Activated T-helper 2 cell treated with anti-CD3 and anti-CD28 coated beads, Interferon-gamma antibody, Interleukin-2, Interleukin-4, amounts not matched to agents 10 μg/mL and 5 μg/mL and 100 μg/mL, durations not matched to agents 14 hours and 24 hours and 36 hours (primary cell): ENCODE data around the gene OPCML. TPM values are rescaled to one million over a fixed set of nuclear protein-coding genes. Genes with fewer than 3 reads are reported as not detected.

Experiments used
- DNase-seq: peaks from one replicate; pipeline ENCODE4 v3.0.0; 2021; ENCODE audit warnings: low spot score
- H3K27ac Mint-ChIP-seq: one replicate; pipeline ENCODE4 v1.8.0; 2021; ENCODE audit warnings: mixed read lengths
- H3K27me3 Mint-ChIP-seq: one replicate; pipeline ENCODE4 v1.8.0; 2021; ENCODE audit warnings: low read depth, mixed read lengths
- H3K36me3 Mint-ChIP-seq: one replicate; pipeline ENCODE4 v1.8.0; 2021; ENCODE audit warnings: low read depth, mixed read lengths
- H3K4me1 Mint-ChIP-seq: one replicate; pipeline ENCODE4 v1.8.0; 2021; ENCODE audit warnings: low read depth, mixed read lengths
- H3K4me3 Mint-ChIP-seq: one replicate; pipeline ENCODE4 v1.8.0; 2021; ENCODE audit warnings: low read depth, mild to moderate bottlenecking, moderate library complexity, mixed read lengths
- H3K9me3 Mint-ChIP-seq: one replicate; pipeline ENCODE4 v1.8.0; 2021; ENCODE audit warnings: mixed read lengths
- intact Hi-C: fragments of 100-400 bp; cut with micrococcal nuclease; formaldehyde crosslinking; loops from one replicate; pipeline ENCODE4 v1.15.1; 2023
- total RNA-seq: library from RNA; stranded (reverse); gene quantifications from 2 replicates; pipeline ENCODE4 v1.2.3, GENCODE V29; 2022

Gene OPCML
- total RNA-seq, 1 donor from 2014 or later: not detected

GRCh38 chr11:132999516-132999915 is 532.8 kb downstream of the OPCML start:
- H3K36me3 Mint-ChIP-seq: no peaks in the 10 kb centered on the region
- H3K4me1 Mint-ChIP-seq: no peaks in the 10 kb centered on the region
- DNase-seq: no peak
- peaks cover 7% of the 10 kb centered on the region for H3K9me3 Mint-ChIP-seq
- no peaks in the 10 kb centered on the region for H3K27me3 Mint-ChIP-seq
- intact Hi-C loops: no loop called here
- H3K4me3 Mint-ChIP-seq: no peak overlapping the region
- no peak overlapping the region for H3K27ac Mint-ChIP-seq

GRCh38 chr11:132999031-132999430 is 533.3 kb downstream of the OPCML start:
- intact Hi-C loops: no loop called here
- Mint-ChIP-seq H3K27ac (no peak overlapping the region), H3K4me1 (no peaks in the 10 kb centered on the region)

GRCh38 chr11:132997396-132997795 is 534.9 kb downstream of the OPCML start:
- no peaks in the 10 kb centered on the region for H3K36me3 Mint-ChIP-seq
- DNase-seq: no peak
- H3K27ac Mint-ChIP-seq: no peak overlapping the region
- H3K4me1 Mint-ChIP-seq: no peaks in the 10 kb centered on the region
- H3K9me3 Mint-ChIP-seq: peaks cover 2% of the 10 kb centered on the region
- intact Hi-C loops: no loop called here
- H3K4me3 Mint-ChIP-seq: no peak overlapping the region
- peaks cover 4% of the 10 kb centered on the region for H3K27me3 Mint-ChIP-seq

More at GRCh38 chr11:132999031-132999430, 533.3 kb downstream of the OPCML start:
- no peak for DNase-seq
- Mint-ChIP-seq H3K9me3 (peaks cover 3% of the 10 kb centered on the region), H3K27me3 (no peaks in the 10 kb centered on the region), H3K4me3 (no peak overlapping the region), H3K36me3 (no peaks in the 10 kb centered on the region)

GRCh38 chr11:132994966-132995365 is 537.3 kb downstream of the OPCML start:
- Mint-ChIP-seq H3K36me3 (no peaks in the 10 kb centered on the region), H3K27ac (no peak overlapping the region), H3K4me3 (no peak overlapping the region), H3K27me3 (peaks cover 5% of the 10 kb centered on the region), H3K9me3 (no peaks in the 10 kb centered on the region), H3K4me1 (no peaks in the 10 kb centered on the region)
- intact Hi-C loops: no loop called here
- DNase-seq: no peak

- intact Hi-C loops: no loop called here
- no peaks in the 10 kb centered on the region for H3K36me3 Mint-ChIP-seq
- H3K4me1 Mint-ChIP-seq: no peaks in the 10 kb centered on the region
- DNase-seq: no peak
- H3K9me3 Mint-ChIP-seq: no peaks in the 10 kb centered on the region
- peaks cover 5% of the 10 kb centered on the region for H3K27me3 Mint-ChIP-seq
- H3K27ac Mint-ChIP-seq: no peak overlapping the region
- H3K4me3 Mint-ChIP-seq: no peak overlapping the region
Observed at GRCh38 chr11:132993991-132994502, 538.3 kb downstream of the OPCML start.

- no peak for DNase-seq
- Mint-ChIP-seq H3K27me3 (peaks cover 5% of the 10 kb centered on the region), H3K27ac (no peak overlapping the region), H3K4me3 (no peak overlapping the region), H3K36me3 (no peaks in the 10 kb centered on the region), H3K4me1 (no peaks in the 10 kb centered on the region), H3K9me3 (no peaks in the 10 kb centered on the region)
- intact Hi-C loops: no loop called here
Observed at GRCh38 chr11:132992838-132993631, 539.3 kb downstream of the OPCML start.

- DNase-seq: no peak
- H3K9me3 Mint-ChIP-seq: no peaks in the 10 kb centered on the region
- H3K27ac Mint-ChIP-seq: no peak overlapping the region
- intact Hi-C loops: no loop called here
- peaks cover 3% of the 10 kb centered on the region for H3K27me3 Mint-ChIP-seq
- H3K36me3 Mint-ChIP-seq: no peaks in the 10 kb centered on the region
- H3K4me3 Mint-ChIP-seq: no peak overlapping the region
- no peaks in the 10 kb centered on the region for H3K4me1 Mint-ChIP-seq
Observed at GRCh38 chr11:132988411-132988810, 543.9 kb downstream of the OPCML start.

GRCh38 chr11:132987936-132988335 is 544.4 kb downstream of the OPCML start:
- Mint-ChIP-seq H3K36me3 (no peaks in the 10 kb centered on the region), H3K9me3 (no peaks in the 10 kb centered on the region), H3K27me3 (peaks cover 2% of the 10 kb centered on the region), H3K27ac (no peak overlapping the region), H3K4me3 (no peak overlapping the region), H3K4me1 (no peaks in the 10 kb centered on the region)
- no peak for DNase-seq
- intact Hi-C loops: no loop called here

- H3K4me3 Mint-ChIP-seq: no peak overlapping the region
- no peak overlapping the region for H3K27ac Mint-ChIP-seq
- H3K27me3 Mint-ChIP-seq: no peaks in the 10 kb centered on the region
- no peaks in the 10 kb centered on the region for H3K9me3 Mint-ChIP-seq
- H3K4me1 Mint-ChIP-seq: no peaks in the 10 kb centered on the region
- no peak for DNase-seq
- intact Hi-C loops: no loop called here
- no peaks in the 10 kb centered on the region for H3K36me3 Mint-ChIP-seq
Observed at GRCh38 chr11:132983641-132983978, 548.7 kb downstream of the OPCML start.

GRCh38 chr11:132982772-132983640 is 549.3 kb downstream of the OPCML start:
- intact Hi-C loops: no loop called here
- H3K27me3 Mint-ChIP-seq: no peaks in the 10 kb centered on the region
- no peaks in the 10 kb centered on the region for H3K9me3 Mint-ChIP-seq
- H3K4me3 Mint-ChIP-seq: no peak overlapping the region
- H3K36me3 Mint-ChIP-seq: no peaks in the 10 kb centered on the region
- H3K27ac Mint-ChIP-seq: no peak overlapping the region
- DNase-seq: no peak
- H3K4me1 Mint-ChIP-seq: no peaks in the 10 kb centered on the region

GRCh38 chr11:132981131-132981956 is 551.0 kb downstream of the OPCML start:
- intact Hi-C loops: no loop called here
- no peak for DNase-seq
- no peak overlapping the region for H3K27ac Mint-ChIP-seq
- H3K36me3 Mint-ChIP-seq: no peaks in the 10 kb centered on the region
- H3K4me1 Mint-ChIP-seq: no peaks in the 10 kb centered on the region
- H3K9me3 Mint-ChIP-seq: no peaks in the 10 kb centered on the region
- H3K27me3 Mint-ChIP-seq: no peaks in the 10 kb centered on the region
- no peak overlapping the region for H3K4me3 Mint-ChIP-seq

- H3K9me3 Mint-ChIP-seq: no peaks in the 10 kb centered on the region
- no peak overlapping the region for H3K27ac Mint-ChIP-seq
- intact Hi-C loops: no loop called here
Observed at GRCh38 chr11:132980670-132981069, 551.6 kb downstream of the OPCML start.

More at GRCh38 chr11:132980670-132981069, 551.6 kb downstream of the OPCML start:
- Mint-ChIP-seq H3K4me3 (no peak overlapping the region), H3K27me3 (no peaks in the 10 kb centered on the region), H3K36me3 (no peaks in the 10 kb centered on the region), H3K4me1 (no peaks in the 10 kb centered on the region)
- DNase-seq: no peak
